Endometrium (tissue), 2 donors: ENCODE results near the gene OTUD3.
"Not testable (repeated sequence)": the region's sequence is repeated elsewhere in the genome, so short reads cannot be mapped to it uniquely, and the experiment has no call there.

Experiments used
- FAIRE-seq: peaks from 2 replicates; lab custom pipeline; 2012; peaks lifted over from hg19 to GRCh38; lab: Jason Lieb, UNC
- donor health status: control.
- donor health status: control.

Gene OTUD3

DNA sequence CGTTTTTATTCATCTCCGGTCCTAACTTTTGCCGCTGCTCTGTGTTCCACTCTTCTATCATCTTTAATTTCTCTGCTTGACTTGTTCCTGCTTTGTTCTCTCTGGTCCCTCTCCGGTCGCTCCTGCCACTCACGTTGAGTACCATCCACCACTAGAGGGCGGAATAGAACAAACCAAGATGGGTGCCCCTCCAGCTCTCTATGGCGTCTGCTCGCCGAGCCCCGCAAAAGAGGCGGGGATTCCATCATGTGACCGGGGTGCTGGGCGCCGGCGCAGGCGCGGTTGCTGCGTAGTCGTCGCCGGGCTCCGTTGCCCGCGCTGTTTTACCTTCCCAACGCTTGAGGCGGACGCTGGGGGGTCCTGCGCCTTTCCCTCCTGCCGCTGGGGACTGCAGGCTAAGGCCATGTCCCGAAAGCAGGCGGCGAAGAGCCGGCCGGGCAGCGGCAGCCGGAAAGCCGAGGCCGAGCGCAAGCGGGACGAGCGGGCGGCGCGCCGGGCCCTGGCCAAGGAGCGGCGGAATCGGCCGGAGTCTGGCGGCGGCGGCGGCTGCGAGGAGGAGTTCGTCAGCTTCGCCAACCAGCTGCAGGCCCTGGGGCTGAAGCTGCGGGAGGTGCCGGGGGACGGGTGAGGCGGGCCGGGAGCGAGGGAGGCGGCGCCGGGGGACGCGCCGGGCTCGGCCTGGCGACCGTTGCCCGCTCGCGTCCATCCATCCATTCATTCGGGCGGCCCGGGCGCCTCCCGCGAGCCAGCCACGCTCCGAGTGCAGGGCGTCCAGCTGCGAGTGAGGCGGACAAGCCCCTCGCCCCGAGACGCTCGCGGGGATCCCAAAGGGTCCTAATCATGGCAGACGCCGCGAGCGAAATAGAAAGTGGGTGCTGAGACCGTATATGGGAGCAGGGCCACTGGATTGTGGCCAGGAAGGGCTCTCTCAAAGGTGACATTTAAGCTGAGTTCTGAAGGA, at the start of gene OTUD3:
OTUD3 (plus strand) TSS at position 285 of the 961 bp plus-strand sequence; CDS start at position 404, 119 bp downstream.
- FAIRE-seq = peak; percentile 93

DNA sequence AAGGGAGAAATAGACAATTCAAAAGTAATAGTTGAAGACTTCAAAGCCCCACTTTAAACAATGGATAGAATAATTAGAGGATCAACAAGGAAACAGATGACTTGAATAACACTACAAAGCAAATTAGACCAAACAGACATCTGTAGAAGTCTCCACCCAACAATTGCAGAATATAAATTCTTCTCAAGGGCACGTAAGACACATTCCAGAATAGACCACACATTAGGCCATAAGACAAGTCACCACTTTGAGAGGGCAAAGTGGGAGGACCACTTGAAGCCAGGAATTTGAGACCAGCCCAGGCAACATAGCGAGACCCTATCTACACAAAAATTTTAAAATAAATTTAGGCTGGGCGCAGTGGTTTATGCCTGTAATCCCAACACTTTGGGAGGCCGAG, 46.6 kb upstream of the OTUD3 start:
- FAIRE-seq = no peak

GRCh38 chr1:19837866-19838265, 44.3 kb upstream of the OTUD3 start:
- no peak for FAIRE-seq

DNA sequence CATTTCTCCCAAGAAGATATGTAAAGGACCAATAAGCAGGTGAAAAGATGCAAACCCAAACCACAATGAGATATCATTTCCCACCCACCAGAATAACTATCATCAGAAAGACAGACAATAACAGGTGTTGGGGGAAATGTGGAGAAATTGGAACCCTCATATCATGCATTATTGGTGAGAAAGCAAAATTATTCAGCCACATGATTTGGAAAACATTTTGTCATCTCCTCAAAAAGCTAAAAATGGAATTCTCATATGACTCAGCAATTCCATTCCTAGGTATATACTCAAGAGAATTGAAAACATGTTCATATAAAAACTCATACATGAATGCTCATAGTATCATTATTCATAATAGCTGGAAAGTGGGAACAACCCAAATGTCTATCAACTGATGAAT, 42.0 kb upstream of the OTUD3 start:
- no peak for FAIRE-seq

DNA sequence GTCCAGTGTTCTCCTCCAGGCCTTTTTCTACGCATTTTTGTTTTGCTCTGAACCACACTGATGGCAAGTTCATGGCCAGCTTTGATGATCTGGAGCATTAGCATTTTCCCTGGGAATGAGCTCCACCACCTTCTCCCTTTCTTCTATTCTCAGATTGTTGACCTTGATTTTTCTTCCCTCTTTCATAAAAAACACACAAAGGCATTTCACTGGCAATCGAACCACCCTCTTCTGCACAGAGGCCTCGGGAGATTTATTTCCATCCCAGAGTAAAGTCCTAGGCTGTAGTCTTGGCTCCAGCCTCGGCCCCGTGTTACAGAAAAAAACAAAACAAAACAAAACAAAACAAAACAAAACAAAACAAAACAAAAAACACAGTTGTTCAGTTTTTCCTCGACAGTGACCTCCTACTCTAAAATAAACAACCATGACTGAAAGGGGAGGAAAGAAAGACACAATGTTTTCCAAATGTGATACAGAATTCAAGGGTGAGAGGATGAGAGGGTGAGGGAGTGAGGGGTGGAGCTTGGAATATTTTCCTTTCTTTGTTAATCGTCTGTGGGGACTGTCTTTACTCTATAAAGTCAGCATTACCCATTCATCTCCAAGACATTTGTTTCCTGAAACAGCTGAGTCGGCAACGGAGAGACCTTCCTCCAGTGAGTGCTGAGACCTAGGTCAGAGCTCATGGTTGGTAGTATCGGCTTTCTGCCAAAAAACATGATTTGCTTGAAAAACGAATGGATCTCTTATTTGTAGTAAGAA, 37.3 kb upstream of the OTUD3 start:
- peak; percentile 99 for FAIRE-seq

- FAIRE-seq = no peak
Observed at GRCh38 chr1:19845555-19845954, 36.6 kb upstream of the OTUD3 start.

- no peak for FAIRE-seq
Observed at GRCh38 chr1:19846338-19846737, 35.9 kb upstream of the OTUD3 start.

DNA sequence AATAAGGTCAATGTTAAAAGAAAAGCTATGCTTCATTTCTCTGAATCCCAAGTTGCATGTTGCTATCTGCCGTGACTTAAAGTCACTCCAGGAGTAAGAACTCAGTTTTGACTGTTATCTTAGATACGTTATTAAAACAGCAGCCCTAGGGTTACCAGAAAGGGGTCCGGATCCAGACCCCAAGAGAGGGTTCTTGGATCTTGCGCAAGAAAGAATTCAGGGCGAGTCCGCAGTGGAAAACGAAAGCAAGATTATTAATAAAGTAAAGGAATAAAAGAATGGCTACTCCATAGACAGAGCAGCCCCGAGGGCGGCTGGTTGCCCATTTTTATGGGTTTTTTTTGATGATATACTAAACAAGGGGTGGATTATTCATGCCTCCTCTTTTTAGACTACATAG, 34.9 kb upstream of the OTUD3 start:
- FAIRE-seq = not testable (repeated sequence)

- FAIRE-seq = not testable (repeated sequence)
Observed at GRCh38 chr1:19849307-19849706, 32.9 kb upstream of the OTUD3 start.

DNA sequence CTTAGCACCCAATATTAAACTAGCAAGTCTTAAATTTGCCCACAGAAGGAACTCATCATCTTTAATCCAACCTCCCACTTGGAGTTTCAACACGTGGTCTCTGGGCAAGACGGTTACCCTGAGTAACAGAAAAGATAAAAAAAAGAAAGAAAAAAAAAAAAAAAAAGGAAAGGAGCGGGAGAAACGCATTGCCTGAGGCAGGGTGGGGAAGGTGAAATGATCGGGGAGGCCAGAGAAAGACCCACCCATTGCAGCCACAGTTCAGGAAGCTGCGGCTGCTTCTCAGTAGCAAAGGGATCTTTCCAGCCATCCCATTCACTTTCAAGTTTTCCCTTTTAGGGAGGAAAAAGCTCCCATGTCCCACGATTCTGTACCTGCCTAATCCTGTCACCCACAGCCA, 32.0 kb upstream of the OTUD3 start:
- no peak for FAIRE-seq

DNA sequence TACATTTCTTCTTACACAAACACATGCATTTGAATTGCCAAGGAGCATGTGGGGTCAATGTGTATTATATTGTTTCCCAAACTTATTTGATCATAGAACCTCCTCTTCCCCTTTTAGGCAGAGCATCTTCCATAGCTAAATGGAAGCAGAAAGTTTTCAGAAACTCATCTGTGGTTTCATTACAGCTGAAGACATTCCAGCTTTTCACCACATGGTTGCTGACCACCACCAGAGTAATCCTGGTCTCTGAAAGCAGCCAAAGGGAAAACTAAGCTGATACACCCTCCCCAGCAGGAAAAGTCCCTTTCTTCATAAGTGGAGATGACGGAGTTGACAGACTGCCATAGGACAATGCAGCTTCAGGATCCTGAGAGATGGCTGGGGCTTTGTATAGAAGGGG, 30.2 kb upstream of the OTUD3 start:
- FAIRE-seq = no peak

- FAIRE-seq = no peak
Observed at GRCh38 chr1:19854866-19855265, 27.3 kb upstream of the OTUD3 start.

- no peak for FAIRE-seq
Observed at GRCh38 chr1:19858893-19859292, 23.3 kb upstream of the OTUD3 start.

DNA sequence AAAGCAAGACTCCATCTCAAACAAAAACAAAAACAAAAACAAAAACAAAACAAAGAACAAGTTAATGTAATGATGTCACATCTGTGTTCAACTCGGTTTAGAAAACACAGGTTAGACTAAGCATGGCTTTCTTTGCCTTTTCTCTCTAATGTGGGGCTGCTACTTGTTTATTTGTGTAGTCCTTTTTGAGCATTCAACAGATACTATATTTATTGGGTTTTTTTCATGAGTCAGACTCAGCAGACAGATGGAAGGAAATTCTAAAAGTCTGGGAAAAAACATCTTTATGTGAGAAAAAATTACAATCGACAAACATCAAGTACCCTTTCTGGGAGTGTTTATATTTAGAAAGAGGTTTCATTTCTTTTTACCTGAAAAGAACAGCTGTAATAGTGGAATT, 22.3 kb upstream of the OTUD3 start:
- FAIRE-seq = no peak

DNA sequence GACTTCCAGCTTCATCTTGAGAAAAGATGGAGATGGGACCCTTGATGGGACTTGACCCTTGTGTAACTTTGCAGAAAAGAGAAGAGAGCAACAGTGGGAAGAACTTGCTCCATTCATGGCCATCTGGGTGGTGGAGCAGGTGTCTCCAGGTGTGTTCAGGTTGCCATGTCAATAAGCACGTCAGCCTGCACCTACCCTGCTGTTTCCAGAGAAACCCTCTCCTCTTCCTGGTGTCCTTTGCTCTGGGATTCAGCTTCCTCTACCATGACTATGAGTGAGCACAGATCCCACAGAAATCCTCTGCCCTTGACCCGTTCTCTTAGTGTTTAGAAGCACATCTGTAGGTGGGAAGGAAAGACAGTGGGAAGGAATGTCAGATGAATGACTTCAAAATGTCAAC, 21.8 kb upstream of the OTUD3 start:
- no peak for FAIRE-seq

GRCh38 chr1:19861034-19861433, 21.2 kb upstream of the OTUD3 start:
- no peak for FAIRE-seq

DNA sequence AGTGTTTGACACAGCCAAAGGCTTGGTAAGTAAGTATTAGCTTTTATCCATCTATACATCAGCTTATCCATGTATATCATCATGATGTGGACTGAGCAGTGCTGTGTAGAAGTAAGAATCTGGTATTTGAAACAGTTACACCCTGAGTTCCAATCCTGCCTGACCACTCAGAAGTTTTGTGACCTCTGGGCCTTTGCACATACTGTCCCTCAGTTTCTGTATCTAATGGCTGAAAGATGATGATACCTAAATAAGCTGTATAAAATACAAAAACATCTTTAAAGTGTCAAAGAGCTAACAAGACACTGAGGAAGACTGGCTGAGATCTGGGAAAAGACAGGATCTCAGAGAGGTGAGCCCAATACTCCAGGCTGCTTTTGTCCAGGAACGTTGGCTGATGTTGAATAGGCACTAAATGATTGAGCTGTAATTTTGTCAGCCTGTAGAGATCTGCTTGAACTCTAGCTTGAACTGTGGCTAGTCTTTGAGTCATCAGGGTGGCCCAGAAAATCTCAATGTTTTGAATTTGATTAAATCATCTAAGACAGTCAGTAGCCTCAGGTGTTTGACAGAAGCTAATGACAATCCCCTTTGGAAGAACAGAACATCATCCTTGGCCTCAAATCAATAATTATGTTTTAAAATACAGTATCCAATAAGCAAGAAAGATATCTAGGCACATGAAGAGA, 20.2 kb upstream of the OTUD3 start:
- FAIRE-seq = no peak

DNA sequence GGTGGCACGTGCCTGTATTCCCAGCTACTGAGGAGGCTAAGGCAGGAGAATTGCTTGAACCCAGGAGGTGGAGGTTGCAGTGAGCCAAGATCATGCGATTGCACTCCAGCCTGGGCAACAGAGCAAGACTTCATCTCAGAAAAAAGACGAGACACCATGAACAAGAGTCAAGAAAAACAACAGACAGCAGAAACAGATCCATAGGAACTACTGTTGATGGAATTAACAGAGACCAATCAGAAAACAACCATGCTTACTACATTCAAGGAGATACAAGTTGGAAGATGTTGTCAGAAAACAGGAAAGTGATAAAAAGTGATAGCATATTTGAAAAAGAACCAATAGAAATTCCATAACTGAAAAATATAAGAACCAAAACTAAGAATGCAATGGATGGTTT, 19.3 kb upstream of the OTUD3 start:
- no peak for FAIRE-seq

GRCh38 chr1:19864570-19865160, 17.5 kb upstream of the OTUD3 start:
- FAIRE-seq = no peak

DNA sequence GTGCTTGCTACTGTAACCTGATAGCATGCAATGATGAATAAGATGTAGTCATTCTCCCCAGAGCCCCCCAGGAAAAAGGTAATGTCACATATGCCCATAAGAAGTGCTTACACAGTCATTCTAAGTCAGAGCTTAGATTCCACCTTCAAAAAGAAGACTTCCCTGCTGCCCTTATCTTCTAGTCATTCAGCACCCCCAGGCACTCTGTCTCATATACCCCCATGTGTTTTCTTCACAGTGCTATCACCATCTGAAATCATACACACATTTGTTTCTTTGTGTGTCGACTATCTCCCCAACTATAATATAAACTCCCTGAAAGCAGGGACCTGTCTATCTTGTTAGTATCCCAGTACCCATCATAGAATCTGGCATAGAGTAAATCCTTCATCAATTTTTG, 16.2 kb upstream of the OTUD3 start:
- FAIRE-seq = no peak

DNA sequence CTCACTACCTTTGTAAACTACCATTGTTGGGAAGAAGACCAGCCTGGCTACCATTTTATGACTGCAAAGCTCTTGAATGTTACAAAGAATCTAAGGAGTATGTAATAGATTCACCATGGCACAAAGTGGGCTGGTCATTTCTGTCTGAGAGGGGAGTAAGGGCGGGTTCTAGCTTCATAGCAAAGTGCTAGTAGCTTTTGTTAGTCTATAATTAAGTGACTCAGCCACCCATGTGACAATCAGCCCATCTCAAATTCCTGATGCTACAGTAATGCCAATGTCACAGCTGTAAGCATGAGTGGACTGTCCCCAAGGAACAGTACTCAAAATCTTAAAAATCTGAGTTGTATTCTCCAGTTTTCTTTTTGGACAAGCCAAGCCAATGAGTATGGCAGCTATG, 15.4 kb upstream of the OTUD3 start:
- FAIRE-seq = no peak

DNA sequence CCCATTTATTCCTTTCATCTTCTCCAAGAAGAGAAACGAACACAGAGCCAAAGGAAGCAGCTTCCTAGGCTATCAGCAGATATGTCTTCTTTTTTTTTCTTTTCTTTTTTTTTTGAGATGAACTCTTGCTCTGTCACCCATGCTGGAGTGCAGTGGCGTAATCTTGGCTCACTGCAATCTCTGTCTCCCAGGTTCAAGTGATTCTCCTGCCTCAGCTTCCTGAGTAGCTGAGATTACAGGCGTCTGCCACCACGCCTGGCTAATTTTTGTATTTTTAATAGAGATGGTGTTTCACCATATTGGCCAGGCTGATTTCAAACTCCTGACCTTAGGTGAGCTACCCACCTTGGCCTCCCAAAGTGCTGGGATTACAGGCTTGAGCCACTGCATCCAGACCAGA, 13.6 kb upstream of the OTUD3 start:
- not testable (repeated sequence) for FAIRE-seq
